ENCODE results near the gene MYOCOS. TPM values are rescaled to one million over a fixed set of nuclear protein-coding genes. Genes with fewer than 3 reads are reported as not detected.

The MYOCOS gene
- total RNA-seq, 2 donors from 2014 or later, result not detected

- Mint-ChIP-seq H3K9me3 (no peaks in the 10 kb centered on the region), H3K4me1 (peaks cover 6% of the 10 kb centered on the region), H3K36me3 (ENCODE audit: low read depth) (no peaks in the 10 kb centered on the region), H3K27me3 (ENCODE audit: insufficient read depth) (peaks cover 38% of the 10 kb centered on the region), H3K27ac (no peak overlapping the region), H3K4me3 (no peak overlapping the region)
- Histone ChIP-seq H3K4me3 (ENCODE audit: low read length) (no peak overlapping the region), H3K27me3 (ENCODE audit: control insufficient read depth, insufficient read depth, low read length, poor library complexity, severe bottlenecking) (peaks cover 5% of the 10 kb centered on the region), H3K9me3 (ENCODE audit: control insufficient read depth, low read length) (no peaks in the 10 kb centered on the region), H3K36me3 (ENCODE audit: control insufficient read depth, insufficient read depth, low read length) (no peaks in the 10 kb centered on the region), H3K9ac (ENCODE audit: extremely low read depth, low read length, poor library complexity, severe bottlenecking) (no peak overlapping the region), H3K27ac (ENCODE audit: low read depth, low read length) (no peak overlapping the region), H3K4me1 (ENCODE audit: control insufficient read depth, insufficient read depth, low read length) (peaks cover 4% of the 10 kb centered on the region)
- WGBS, 2 experiments (ENCODE audit: insufficient coverage in 1 of 2, insufficient read length in 1 of 2), result 71 to 88% methylated on average over 1 of the region's 1 CpG
- no peak for TF ChIP-seq CTCF (conservative IDR thresholded peaks at IDR 0.05)
- DNase-seq, result no peak
Measured at GRCh38 chr1:171653796-171654195, 31.8 kb downstream of the MYOCOS start.

DNA sequence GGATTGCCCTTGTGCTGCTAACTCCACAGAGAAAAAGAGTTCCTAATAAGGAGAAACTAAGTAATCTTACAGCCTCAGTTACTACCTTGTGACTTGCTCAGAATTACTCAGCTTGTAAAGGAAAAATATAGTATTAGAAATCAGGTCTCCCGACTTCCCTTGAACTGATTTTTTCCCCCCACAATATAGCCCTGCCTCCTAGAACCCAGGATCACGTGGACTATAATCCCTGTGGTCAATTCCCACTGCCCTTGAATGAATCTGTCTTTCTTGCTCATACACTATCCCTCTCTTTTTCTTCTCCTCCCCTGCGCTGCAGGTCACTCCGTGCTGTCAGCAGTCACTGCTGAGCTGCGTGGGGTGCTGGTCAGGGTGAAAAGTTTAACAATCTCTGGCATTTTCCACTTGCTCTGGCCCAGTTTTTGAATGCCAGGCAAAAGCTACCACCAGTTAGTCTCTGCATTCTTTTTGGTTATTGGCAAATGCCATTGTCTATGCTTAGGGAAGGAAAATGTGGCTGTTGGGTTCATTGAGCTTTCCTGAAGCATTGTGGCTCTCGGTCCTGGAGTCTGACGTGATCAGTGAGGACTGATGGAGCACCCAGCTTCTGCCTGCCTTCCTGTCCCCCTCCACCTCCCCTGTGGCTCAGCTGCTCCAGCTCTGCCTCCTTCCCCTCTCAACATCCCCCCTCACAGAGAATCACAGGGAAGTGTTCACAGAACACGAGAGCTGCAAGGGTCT lies 32.3 kb downstream of the MYOCOS start:
- WGBS, 2 experiments (ENCODE audit: insufficient coverage in 1 of 2, insufficient read length in 1 of 2), result 84 to 85% methylated on average over 6 to 8 of the region's 8 CpGs
- H3K27ac Mint-ChIP-seq, result no peak overlapping the region
- H3K9me3 Mint-ChIP-seq, result no peaks in the 10 kb centered on the region
- Histone ChIP-seq H3K4me3 (ENCODE audit: low read length) (no peak overlapping the region), H3K36me3 (ENCODE audit: control insufficient read depth, insufficient read depth, low read length) (no peaks in the 10 kb centered on the region), H3K4me1 (ENCODE audit: control insufficient read depth, insufficient read depth, low read length) (peaks cover 4% of the 10 kb centered on the region), H3K27me3 (ENCODE audit: control insufficient read depth, insufficient read depth, low read length, poor library complexity, severe bottlenecking) (peaks cover 5% of the 10 kb centered on the region), H3K27ac (ENCODE audit: low read depth, low read length) (no peak overlapping the region), H3K9ac (ENCODE audit: extremely low read depth, low read length, poor library complexity, severe bottlenecking) (no peak overlapping the region), H3K9me3 (ENCODE audit: control insufficient read depth, low read length) (no peaks in the 10 kb centered on the region)
- TF ChIP-seq CTCF (conservative IDR thresholded peaks at IDR 0.05), result no peak
- peaks cover 6% of the 10 kb centered on the region for H3K4me1 Mint-ChIP-seq
- H3K36me3 Mint-ChIP-seq (ENCODE audit: low read depth), result no peaks in the 10 kb centered on the region
- H3K4me3 Mint-ChIP-seq, result no peak overlapping the region
- no peak for DNase-seq
- H3K27me3 Mint-ChIP-seq (ENCODE audit: insufficient read depth), result peaks cover 38% of the 10 kb centered on the region

GRCh38 chr1:171654942-171655745 lies 33.1 kb downstream of the MYOCOS start:
- H3K4me1 Mint-ChIP-seq, result peaks cover 6% of the 10 kb centered on the region
- peak; percentile 96 for DNase-seq
- 58 to 62% methylated on average over 14 to 24 of the region's 24 CpGs for WGBS, 2 experiments (ENCODE audit: insufficient coverage in 1 of 2, insufficient read length in 1 of 2)

More at GRCh38 chr1:171654942-171655745, 33.1 kb downstream of the MYOCOS start:
- Histone ChIP-seq H3K9me3 (ENCODE audit: control insufficient read depth, low read length) (no peaks in the 10 kb centered on the region), H3K4me3 (ENCODE audit: low read length) (no peak overlapping the region), H3K9ac (ENCODE audit: extremely low read depth, low read length, poor library complexity, severe bottlenecking) (no peak overlapping the region), H3K36me3 (ENCODE audit: control insufficient read depth, insufficient read depth, low read length) (no peaks in the 10 kb centered on the region), H3K27me3 (ENCODE audit: control insufficient read depth, insufficient read depth, low read length, poor library complexity, severe bottlenecking) (peaks cover 5% of the 10 kb centered on the region), H3K27ac (ENCODE audit: low read depth, low read length) (no peak overlapping the region), H3K4me1 (ENCODE audit: control insufficient read depth, insufficient read depth, low read length) (peaks cover 4% of the 10 kb centered on the region)
- no peaks in the 10 kb centered on the region for H3K9me3 Mint-ChIP-seq
- H3K27ac Mint-ChIP-seq, result peak overlapping the region; percentile 34
- peaks cover 44% of the 10 kb centered on the region for H3K27me3 Mint-ChIP-seq (ENCODE audit: insufficient read depth)
- peak; percentile 95 for TF ChIP-seq CTCF (conservative IDR thresholded peaks at IDR 0.05)
- H3K36me3 Mint-ChIP-seq (ENCODE audit: low read depth), result no peaks in the 10 kb centered on the region
- H3K4me3 Mint-ChIP-seq, result peak overlapping the region; percentile 29
